GM12878 (cell line): ENCODE data around the gene AGPAT4. TPM values are rescaled to one million over a fixed set of nuclear protein-coding genes. Genes with fewer than 3 reads are reported as not detected.

ENCODE experiments used
- ATAC-seq: fragments of 200-7000 bp; cut with Tn5 transposase; 3 replicates; pipeline ENCODE4 v1.9.1; 2020; ENCODE audit warnings: mild to moderate bottlenecking, moderate library complexity
- BruUV-seq: library from RNA; stranded (reverse); fragments of 400-500 nt; replicated peaks from 2 replicates; lab custom pipeline; 2021; lab: Mats Ljungman, UMichigan
- CTCF ChIA-PET: fragments of 300-600 bp; sonication (Branson Sonifier 250); formaldehyde crosslinking; extraction: SDS; loops from one replicate; lab custom pipeline; 2021; ENCODE audit warnings: inconsistent platforms; lab: Yijun Ruan, JAX
- POLR2A ChIA-PET: fragments of 350-600 bp; formaldehyde crosslinking; extraction: SDS; loops from one replicate; lab custom pipeline; 2021; ENCODE audit warnings: inconsistent platforms; lab: Charles Lee
- RAD21 ChIA-PET: fragments of 300-600 bp; sonication (Branson Sonifier 250); formaldehyde crosslinking; loops from one replicate; lab custom pipeline; 2023; ENCODE audit warnings: antibody characterized with exemption; ENCODE audit not compliant: unreplicated experiment; lab: Charles Lee
- SMC1A ChIA-PET: fragments of 300-600 bp; sonication (Branson Sonifier 250); formaldehyde crosslinking; loops from one replicate; lab custom pipeline; 2023; ENCODE audit not compliant: unreplicated experiment, uncharacterized antibody; lab: Charles Lee
- DNase-seq: peaks from one replicate; pipeline ENCODE4 v3.0.0-alpha.2; 2011; ENCODE audit warnings: low read depth, low spot score
- FAIRE-seq: peaks from 3 replicates; lab custom pipeline; 2011; peaks lifted over from hg19 to GRCh38; lab: Jason Lieb, UNC
- H2AFZ ChIP-seq: 2 replicates; pipeline ENCODE4 v1.6.0; 2011; ENCODE audit warnings: low read depth, low read length, control low read depth; ENCODE audit not compliant: control insufficient read depth
- H3K27ac ChIP-seq: 2 replicates; pipeline ENCODE4 v1.5.1; 2011; ENCODE audit warnings: control low read depth; ENCODE audit not compliant: control insufficient read depth, insufficient read depth
- H3K27me3 ChIP-seq, 2 experiments: replicated peaks in 1 of 2; 2 replicates each; pipeline versions ENCODE4 v1.6.0 to v1.6.1; 2011; ENCODE audit warnings: low read length in 1 of 2; ENCODE audit not compliant: control insufficient read depth in 2 of 2, insufficient read depth in 2 of 2
- H3K36me3 ChIP-seq, 2 experiments: 2 replicates each; pipeline ENCODE4 v1.5.1; 2011; ENCODE audit warnings: low read length in 1 of 2; ENCODE audit not compliant: control insufficient read depth in 2 of 2, insufficient read depth in 2 of 2
- H3K4me1 ChIP-seq: 2 replicates; pipeline ENCODE4 v1.6.1; 2011; ENCODE audit warnings: mild to moderate bottlenecking, low read length, moderate library complexity, mixed read lengths; ENCODE audit not compliant: control insufficient read depth, insufficient read depth
- H3K4me2 ChIP-seq: 2 replicates; pipeline ENCODE4 v1.6.0; 2011; ENCODE audit warnings: control low read depth; ENCODE audit not compliant: control insufficient read depth, insufficient read depth
- H3K4me3 ChIP-seq: fragments of 200-600 bp; sonication (generic); 2 replicates; pipeline ENCODE4 v1.5.1; 2016
- H3K79me2 ChIP-seq: 2 replicates; pipeline ENCODE4 v1.6.0; 2011; ENCODE audit warnings: low read length; ENCODE audit not compliant: control insufficient read depth, insufficient read depth
- H3K9ac ChIP-seq: 2 replicates; pipeline ENCODE4 v1.8.0; 2011; ENCODE audit warnings: low read length, control low read depth, mixed read lengths; ENCODE audit not compliant: control insufficient read depth, insufficient read depth
- H3K9me3 ChIP-seq: replicated peaks from 3 replicates; pipeline ENCODE4 v1.5.1; 2011; ENCODE audit warnings: mild to moderate bottlenecking, low read length; ENCODE audit not compliant: control insufficient read depth, insufficient read depth
- H4K20me1 ChIP-seq: 2 replicates; pipeline ENCODE4 v1.6.0; 2011; ENCODE audit not compliant: control insufficient read depth, insufficient read depth
- CBX3 ChIP-seq: fragments of 200-600 bp; sonication (generic); IDR thresholded peaks from 2 replicates; pipeline ENCODE4 v1.6.1; 2016; ENCODE audit warnings: low read depth, borderline replicate concordance
- EED ChIP-seq: sonication (generic); IDR thresholded peaks from 2 replicates; pipeline ENCODE4 v1.6.1; 2016; ENCODE audit warnings: antibody characterized with exemption, low read depth
- HCFC1 ChIP-seq: fragments of 150-350 bp; IDR thresholded peaks from 2 replicates; pipeline ENCODE4 v1.6.1; 2014; ENCODE audit warnings: low read length
- KLF5 ChIP-seq: fragments of 450-650 bp; IDR thresholded peaks from 2 replicates; pipeline ENCODE4 v1.6.1; 2014; ENCODE audit warnings: mild to moderate bottlenecking; ENCODE audit not compliant: partially characterized antibody
- RFX5 ChIP-seq: IDR thresholded peaks from 2 replicates; pipeline ENCODE4 v1.6.1; 2011; ENCODE audit warnings: low read depth, low read length, improper control_type of control experiment
- WGBS: methylation state at CpG from one replicate; pipeline ENCODE4 v1.1.6; 2016; ENCODE audit warnings: low lambda C conversion rate; ENCODE audit not compliant: insufficient replicate concordance, insufficient coverage; ENCODE audit errors: missing lambda C conversion rate; 5-methylcytosine and 5-hydroxymethylcytosine counted together
- in situ Hi-C: fragments of 300-500 bp; cut with MboI; formaldehyde crosslinking; loops from 9 replicates; pipeline ENCODE4 v1.14.3; 2018; ENCODE audit warnings: mixed read lengths
- intact Hi-C: fragments of 100-400 bp; cut with micrococcal nuclease; formaldehyde crosslinking; loops from one replicate; pipeline ENCODE4 v1.14.2; 2022; ENCODE audit not compliant: unreplicated experiment
- polyA plus RNA-seq, 11 experiments: library from polyadenylated mRNA; depleted of rRNA in 4 of 11; unstranded in 6 of 11; stranded (reverse) in 5 of 11; fragments of >200 nt; fragmentation: Nextera tagmentation in 4 of 11; fragmentation: Illumina TruSeq in 1 of 11; extraction: Ambion mirVana in 4 of 11; extraction: Trizol in 1 of 11; gene quantifications; 1 replicate in 1 of 11; 2 replicates in 10 of 11; pipeline versions ENCODE4 v1.2.1 to v1.2.3, GENCODE V29; 2011 to 2016; ENCODE audit warnings: inconsistent platforms in 2 of 11, missing spikeins in 2 of 11, low read depth in 1 of 11
- total RNA-seq, 4 experiments: library from RNA; depleted of rRNA in 3 of 4; stranded (reverse); fragments of >200 nt in 3 of 4; fragmentation: Illumina TruSeq in 1 of 4; extraction: Trizol in 1 of 4; gene quantifications; 2 replicates each; pipeline versions ENCODE4 v1.2.1 to v1.2.3, GENCODE V29; 2013 to 2021
- TF ChIP-seq, protein P1 (sequence below): fragments of 450-650 bp; formaldehyde crosslinking; IDR thresholded peaks from 2 replicates; pipeline ENCODE4 v1.4.0; 2020; ENCODE audit warnings: mild to moderate bottlenecking, moderate library complexity
- TF ChIP-seq, protein P2 (sequence below): IDR thresholded peaks from 2 replicates; pipeline ENCODE4 v1.6.1; 2011; ENCODE audit warnings: borderline replicate concordance, low read depth, mild to moderate bottlenecking, moderate library complexity, low read length; ENCODE audit not compliant: insufficient read depth, poor library complexity, severe bottlenecking
- TF ChIP-seq, protein P3 (sequence below): fragments of 450-650 bp; IDR thresholded peaks from 2 replicates; pipeline ENCODE4 v1.6.1; 2016; ENCODE audit warnings: mild to moderate bottlenecking, moderate library complexity, borderline replicate concordance
- TF ChIP-seq, protein P4 (sequence below): fragments of 450-650 bp; IDR thresholded peaks from 2 replicates; pipeline ENCODE4 v1.6.1; 2018; ENCODE audit warnings: borderline replicate concordance, mild to moderate bottlenecking; ENCODE audit not compliant: partially characterized antibody

Gene AGPAT4
- total and polyA plus RNA-seq, 10 of the 15 experiments (the other 5 are each of a cell fraction or from before 2014, with no cell fraction given), result 0.34 to 2.2 (median 1.3) TPM

DNA sequence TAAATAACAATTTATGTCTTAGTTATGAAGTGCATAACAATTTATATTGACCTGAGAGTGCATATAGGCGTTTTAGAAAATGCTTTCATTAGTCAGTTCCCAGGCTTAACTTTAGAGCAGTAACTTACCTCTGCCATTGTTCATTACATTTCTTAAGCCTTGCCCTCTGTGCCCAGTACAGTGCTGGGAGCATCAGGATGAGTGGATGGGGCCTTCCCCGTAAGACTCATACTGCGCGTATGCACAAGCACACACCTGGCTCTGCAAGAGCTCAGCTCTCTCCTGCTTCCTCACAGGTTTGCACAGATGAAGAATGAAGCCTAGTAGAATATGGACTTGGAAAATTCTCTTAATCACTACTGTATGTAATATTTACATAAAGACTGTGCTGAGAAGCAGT lies 157.3 kb downstream of the AGPAT4 start:
- intact Hi-C loops, result no loop called here
- in situ Hi-C loops, result no loop called here

More for the DNA sequence above, 157.3 kb downstream of the AGPAT4 start:
- DNase-seq (no peak), ATAC-seq (no peak)
- peaks cover 4 to 6% of the 10 kb centered on the region in 2 experiments; a peak in 2 of 4 replicates for H3K36me3 ChIP-seq
- H3K27me3 ChIP-seq, result no peaks in the 10 kb centered on the region
- H3K4me1 ChIP-seq, result no peaks in the 10 kb centered on the region
- no peak overlapping the region for H2AFZ ChIP-seq
- H3K9ac ChIP-seq, result no peak overlapping the region
- WGBS, result 96% methylated on average over 4 of the region's 4 CpGs
- H3K4me2 ChIP-seq, result no peak overlapping the region
- H3K79me2 ChIP-seq, result no peaks in the 10 kb centered on the region
- POLR2A ChIA-PET, result no interaction called here
- H3K4me3 ChIP-seq, result no peak overlapping the region
- TF ChIP-seq EED, result no peak
- TF ChIP-seq HCFC1, result no peak
- TF ChIP-seq, protein P1, sequence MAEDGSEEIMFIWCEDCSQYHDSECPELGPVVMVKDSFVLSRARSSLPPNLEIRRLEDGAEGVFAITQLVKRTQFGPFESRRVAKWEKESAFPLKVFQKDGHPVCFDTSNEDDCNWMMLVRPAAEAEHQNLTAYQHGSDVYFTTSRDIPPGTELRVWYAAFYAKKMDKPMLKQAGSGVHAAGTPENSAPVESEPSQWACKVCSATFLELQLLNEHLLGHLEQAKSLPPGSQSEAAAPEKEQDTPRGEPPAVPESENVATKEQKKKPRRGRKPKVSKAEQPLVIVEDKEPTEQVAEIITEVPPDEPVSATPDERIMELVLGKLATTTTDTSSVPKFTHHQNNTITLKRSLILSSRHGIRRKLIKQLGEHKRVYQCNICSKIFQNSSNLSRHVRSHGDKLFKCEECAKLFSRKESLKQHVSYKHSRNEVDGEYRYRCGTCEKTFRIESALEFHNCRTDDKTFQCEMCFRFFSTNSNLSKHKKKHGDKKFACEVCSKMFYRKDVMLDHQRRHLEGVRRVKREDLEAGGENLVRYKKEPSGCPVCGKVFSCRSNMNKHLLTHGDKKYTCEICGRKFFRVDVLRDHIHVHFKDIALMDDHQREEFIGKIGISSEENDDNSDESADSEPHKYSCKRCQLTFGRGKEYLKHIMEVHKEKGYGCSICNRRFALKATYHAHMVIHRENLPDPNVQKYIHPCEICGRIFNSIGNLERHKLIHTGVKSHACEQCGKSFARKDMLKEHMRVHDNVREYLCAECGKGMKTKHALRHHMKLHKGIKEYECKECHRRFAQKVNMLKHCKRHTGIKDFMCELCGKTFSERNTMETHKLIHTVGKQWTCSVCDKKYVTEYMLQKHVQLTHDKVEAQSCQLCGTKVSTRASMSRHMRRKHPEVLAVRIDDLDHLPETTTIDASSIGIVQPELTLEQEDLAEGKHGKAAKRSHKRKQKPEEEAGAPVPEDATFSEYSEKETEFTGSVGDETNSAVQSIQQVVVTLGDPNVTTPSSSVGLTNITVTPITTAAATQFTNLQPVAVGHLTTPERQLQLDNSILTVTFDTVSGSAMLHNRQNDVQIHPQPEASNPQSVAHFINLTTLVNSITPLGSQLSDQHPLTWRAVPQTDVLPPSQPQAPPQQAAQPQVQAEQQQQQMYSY (CRISPR knock-in tag), result no peak
- no peak for TF ChIP-seq RFX5
- TF ChIP-seq, protein P2, sequence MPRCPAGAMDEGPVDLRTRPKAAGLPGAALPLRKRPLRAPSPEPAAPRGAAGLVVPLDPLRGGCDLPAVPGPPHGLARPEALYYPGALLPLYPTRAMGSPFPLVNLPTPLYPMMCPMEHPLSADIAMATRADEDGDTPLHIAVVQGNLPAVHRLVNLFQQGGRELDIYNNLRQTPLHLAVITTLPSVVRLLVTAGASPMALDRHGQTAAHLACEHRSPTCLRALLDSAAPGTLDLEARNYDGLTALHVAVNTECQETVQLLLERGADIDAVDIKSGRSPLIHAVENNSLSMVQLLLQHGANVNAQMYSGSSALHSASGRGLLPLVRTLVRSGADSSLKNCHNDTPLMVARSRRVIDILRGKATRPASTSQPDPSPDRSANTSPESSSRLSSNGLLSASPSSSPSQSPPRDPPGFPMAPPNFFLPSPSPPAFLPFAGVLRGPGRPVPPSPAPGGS, result no peak
- TF ChIP-seq, protein P3, sequence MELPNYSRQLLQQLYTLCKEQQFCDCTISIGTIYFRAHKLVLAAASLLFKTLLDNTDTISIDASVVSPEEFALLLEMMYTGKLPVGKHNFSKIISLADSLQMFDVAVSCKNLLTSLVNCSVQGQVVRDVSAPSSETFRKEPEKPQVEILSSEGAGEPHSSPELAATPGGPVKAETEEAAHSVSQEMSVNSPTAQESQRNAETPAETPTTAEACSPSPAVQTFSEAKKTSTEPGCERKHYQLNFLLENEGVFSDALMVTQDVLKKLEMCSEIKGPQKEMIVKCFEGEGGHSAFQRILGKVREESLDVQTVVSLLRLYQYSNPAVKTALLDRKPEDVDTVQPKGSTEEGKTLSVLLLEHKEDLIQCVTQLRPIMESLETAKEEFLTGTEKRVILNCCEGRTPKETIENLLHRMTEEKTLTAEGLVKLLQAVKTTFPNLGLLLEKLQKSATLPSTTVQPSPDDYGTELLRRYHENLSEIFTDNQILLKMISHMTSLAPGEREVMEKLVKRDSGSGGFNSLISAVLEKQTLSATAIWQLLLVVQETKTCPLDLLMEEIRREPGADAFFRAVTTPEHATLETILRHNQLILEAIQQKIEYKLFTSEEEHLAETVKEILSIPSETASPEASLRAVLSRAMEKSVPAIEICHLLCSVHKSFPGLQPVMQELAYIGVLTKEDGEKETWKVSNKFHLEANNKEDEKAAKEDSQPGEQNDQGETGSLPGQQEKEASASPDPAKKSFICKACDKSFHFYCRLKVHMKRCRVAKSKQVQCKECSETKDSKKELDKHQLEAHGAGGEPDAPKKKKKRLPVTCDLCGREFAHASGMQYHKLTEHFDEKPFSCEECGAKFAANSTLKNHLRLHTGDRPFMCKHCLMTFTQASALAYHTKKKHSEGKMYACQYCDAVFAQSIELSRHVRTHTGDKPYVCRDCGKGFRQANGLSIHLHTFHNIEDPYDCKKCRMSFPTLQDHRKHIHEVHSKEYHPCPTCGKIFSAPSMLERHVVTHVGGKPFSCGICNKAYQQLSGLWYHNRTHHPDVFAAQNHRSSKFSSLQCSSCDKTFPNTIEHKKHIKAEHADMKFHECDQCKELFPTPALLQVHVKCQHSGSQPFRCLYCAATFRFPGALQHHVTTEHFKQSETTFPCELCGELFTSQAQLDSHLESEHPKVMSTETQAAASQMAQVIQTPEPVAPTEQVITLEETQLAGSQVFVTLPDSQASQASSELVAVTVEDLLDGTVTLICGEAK, result no peak
- TF ChIP-seq KLF5, result no peak
- TF ChIP-seq CBX3, result no peak
- TF ChIP-seq, protein P4, sequence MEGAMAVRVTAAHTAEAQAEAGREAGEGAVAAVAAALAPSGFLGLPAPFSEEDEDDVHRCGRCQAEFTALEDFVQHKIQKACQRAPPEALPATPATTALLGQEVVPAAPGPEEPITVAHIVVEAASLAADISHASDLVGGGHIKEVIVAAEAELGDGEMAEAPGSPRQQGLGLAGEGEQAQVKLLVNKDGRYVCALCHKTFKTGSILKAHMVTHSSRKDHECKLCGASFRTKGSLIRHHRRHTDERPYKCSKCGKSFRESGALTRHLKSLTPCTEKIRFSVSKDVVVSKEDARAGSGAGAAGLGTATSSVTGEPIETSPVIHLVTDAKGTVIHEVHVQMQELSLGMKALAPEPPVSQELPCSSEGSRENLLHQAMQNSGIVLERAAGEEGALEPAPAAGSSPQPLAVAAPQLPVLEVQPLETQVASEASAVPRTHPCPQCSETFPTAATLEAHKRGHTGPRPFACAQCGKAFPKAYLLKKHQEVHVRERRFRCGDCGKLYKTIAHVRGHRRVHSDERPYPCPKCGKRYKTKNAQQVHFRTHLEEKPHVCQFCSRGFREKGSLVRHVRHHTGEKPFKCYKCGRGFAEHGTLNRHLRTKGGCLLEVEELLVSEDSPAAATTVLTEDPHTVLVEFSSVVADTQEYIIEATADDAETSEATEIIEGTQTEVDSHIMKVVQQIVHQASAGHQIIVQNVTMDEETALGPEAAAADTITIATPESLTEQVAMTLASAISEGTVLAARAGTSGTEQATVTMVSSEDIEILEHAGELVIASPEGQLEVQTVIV, result no peak
- TF ChIP-seq, all 136 proteins: peak for 0
- ChIA-PET SMC1A (no interaction called here), CTCF (no interaction called here), RAD21 (interaction anchor here (1.2 kb wide), 1 partner anchor 254 kb away, joined by 5 read pairs; no protein-coding TSS in a partner anchor)
- H4K20me1 ChIP-seq, result no peaks in the 10 kb centered on the region
- BruUV-seq, result no TSS peak
- H3K27ac ChIP-seq, result no peak overlapping the region
- no peaks in the 10 kb centered on the region for H3K9me3 ChIP-seq
- no peak for FAIRE-seq
